IMR-90 (cell line): ENCODE measurements around the gene CTBP1. TPM values are rescaled to one million over a fixed set of nuclear protein-coding genes. Genes with fewer than 3 reads are reported as not detected.

Source experiments
- ATAC-seq: fragments of 200-7000 bp; cut with Tn5 transposase; 2 replicates; pipeline ENCODE4 v1.9.1; 2020; ENCODE audit warnings: low read depth, mild to moderate bottlenecking, moderate library complexity
- BruUV-seq: library from RNA; stranded (reverse); fragments of 400-500 nt; replicated peaks from 2 replicates; lab custom pipeline; 2021; lab: Mats Ljungman, UMichigan
- CTCF ChIA-PET: fragments of 300-600 bp; formaldehyde crosslinking; extraction: SDS; loops from one replicate; lab custom pipeline; 2021; ENCODE audit warnings: antibody characterized with exemption; lab: Yijun Ruan, JAX
- POLR2A ChIA-PET: fragments of 300-600 bp; sonication (Branson Sonifier 250); formaldehyde crosslinking; loops from one replicate; lab custom pipeline; 2022; ENCODE audit warnings: antibody characterized with exemption; ENCODE audit not compliant: unreplicated experiment; lab: Charles Lee
- DNase-seq: peaks from one replicate; pipeline ENCODE4 v3.0.0; 2013
- H2AFZ ChIP-seq: replicated peaks from 2 replicates; pipeline ENCODE3; 2013; ENCODE audit warnings: low read length, mild to moderate bottlenecking; ENCODE audit not compliant: poor library complexity
- H2AK5ac ChIP-seq: 2 replicates; pipeline ENCODE4 v1.6.1; 2013; ENCODE audit warnings: low read depth, low read length, inconsistent platforms
- H2AK9ac ChIP-seq: replicated peaks from 2 replicates; pipeline ENCODE3; 2013; ENCODE audit warnings: mild to moderate bottlenecking, low read depth, low read length, moderate library complexity; ENCODE audit not compliant: poor library complexity
- H2BK120ac ChIP-seq: 2 replicates; pipeline ENCODE4 v1.6.1; 2013; ENCODE audit warnings: low read depth, low read length, inconsistent platforms
- H2BK15ac ChIP-seq: 3 replicates; pipeline ENCODE4 v1.6.1; 2013; ENCODE audit warnings: low read depth, low read length, inconsistent platforms
- H2BK20ac ChIP-seq: 2 replicates; pipeline ENCODE4 v1.6.1; 2013; ENCODE audit warnings: low read depth, mild to moderate bottlenecking, inconsistent platforms, low read length, moderate library complexity
- H2BK5ac ChIP-seq: 2 replicates; pipeline ENCODE4 v1.6.1; 2013; ENCODE audit warnings: mild to moderate bottlenecking, low read depth, low read length, inconsistent platforms; ENCODE audit not compliant: poor library complexity, severe bottlenecking
- H3K14ac ChIP-seq: replicated peaks from 2 replicates; pipeline ENCODE4 v1.6.1; 2013; ENCODE audit warnings: low read depth, low read length, inconsistent platforms
- H3K18ac ChIP-seq: 2 replicates; pipeline ENCODE4 v1.6.1; 2013; ENCODE audit warnings: low read depth, low read length, control low read depth
- H3K23ac ChIP-seq: 2 replicates; pipeline ENCODE4 v1.6.1; 2013; ENCODE audit warnings: low read depth, low read length, inconsistent platforms
- H3K27ac ChIP-seq: 2 replicates; pipeline ENCODE4 v1.5.1; 2013; ENCODE audit warnings: mild to moderate bottlenecking, control low read depth, low read length; ENCODE audit not compliant: insufficient read depth
- H3K27me3 ChIP-seq: 2 replicates; pipeline ENCODE4 v1.6.1; 2013; ENCODE audit warnings: low read length; ENCODE audit not compliant: control insufficient read depth, insufficient read depth
- H3K36me3 ChIP-seq: 2 replicates; pipeline ENCODE4 v1.6.1; 2013; ENCODE audit warnings: low read length, mixed read lengths; ENCODE audit not compliant: control insufficient read depth, insufficient read depth
- H3K4ac ChIP-seq: 2 replicates; pipeline ENCODE4 v1.6.1; 2013; ENCODE audit warnings: low read depth, low read length, inconsistent platforms
- H3K4me1 ChIP-seq: 2 replicates; pipeline ENCODE4 v1.6.1; 2013; ENCODE audit warnings: low read length, mixed read lengths; ENCODE audit not compliant: control insufficient read depth, insufficient read depth
- H3K4me2 ChIP-seq: 2 replicates; pipeline ENCODE4 v1.6.1; 2013; ENCODE audit warnings: low read depth, mild to moderate bottlenecking, control low read depth, low read length, moderate library complexity
- H3K4me3 ChIP-seq: 2 replicates; pipeline ENCODE4 v1.5.1; 2013; ENCODE audit warnings: low read depth, mild to moderate bottlenecking, control low read depth, low read length, moderate library complexity; ENCODE audit not compliant: insufficient read depth
- H3K56ac ChIP-seq: 2 replicates; pipeline ENCODE4 v1.6.1; 2013; ENCODE audit warnings: low read length, inconsistent platforms; ENCODE audit not compliant: insufficient read depth; ENCODE audit errors: extremely low read depth
- H3K79me1 ChIP-seq, 2 experiments: 2 replicates each; pipeline ENCODE4 v1.6.1; 2013; ENCODE audit warnings: low read length in 2 of 2, inconsistent platforms in 1 of 2, low read depth in 1 of 2
- H3K9ac ChIP-seq: 2 replicates; pipeline ENCODE4 v1.6.1; 2013; ENCODE audit warnings: low read depth, low read length, control low read depth
- H3K9me1 ChIP-seq: 2 replicates; pipeline ENCODE4 v1.6.1; 2013; ENCODE audit warnings: low read length, inconsistent platforms; ENCODE audit not compliant: insufficient read depth
- H3K9me3 ChIP-seq: 2 replicates; pipeline ENCODE4 v1.6.1; 2013; ENCODE audit warnings: low read length; ENCODE audit not compliant: control insufficient read depth, insufficient read depth
- H4K20me1 ChIP-seq: 2 replicates; pipeline ENCODE4 v1.6.1; 2013; ENCODE audit warnings: low read length, inconsistent platforms; ENCODE audit not compliant: insufficient read depth
- H4K5ac ChIP-seq: 2 replicates; pipeline ENCODE4 v1.6.1; 2013; ENCODE audit warnings: mild to moderate bottlenecking, low read depth, low read length, control low read depth
- H4K8ac ChIP-seq, 2 experiments: 2 replicates each; pipeline ENCODE4 v1.6.1; 2013; ENCODE audit warnings: low read depth in 2 of 2, low read length in 2 of 2, control low read depth in 1 of 2, inconsistent platforms in 1 of 2
- H4K91ac ChIP-seq: 2 replicates; pipeline ENCODE4 v1.6.1; 2013; ENCODE audit warnings: low read depth, low read length, inconsistent platforms; ENCODE audit not compliant: insufficient read depth
- RCOR1 ChIP-seq: IDR thresholded peaks from 2 replicates; pipeline ENCODE4 v1.6.1; 2012; ENCODE audit warnings: mild to moderate bottlenecking, low read length, improper control_type of control experiment; ENCODE audit not compliant: insufficient replicate concordance
- RFX5 ChIP-seq: IDR thresholded peaks from 2 replicates; pipeline ENCODE4 v1.8.0; 2012; ENCODE audit warnings: low read depth, mild to moderate bottlenecking, low read length, moderate library complexity
- WGBS, 2 experiments: methylation state at CpG; one replicate each; pipeline versions ENCODE4 v1.1.5 to v1.1.7; 2013; ENCODE audit warnings: missing lambda C conversion rate in 2 of 2; ENCODE audit not compliant: insufficient read length in 1 of 2; ENCODE audit errors: extremely low coverage in 2 of 2; 5-methylcytosine and 5-hydroxymethylcytosine counted together
- dilution Hi-C: fragments of 300-500 bp; cut with HindIII; formaldehyde crosslinking; loops from one replicate; pipeline ENCODE4 v1.14.3; 2018; ENCODE audit warnings: low sequenced_read_pairs; ENCODE audit not compliant: unreplicated experiment
- in situ Hi-C: fragments of 300-500 bp; cut with MboI; formaldehyde crosslinking; loops from 3 replicates; pipeline ENCODE4 v1.14.3; 2019; ENCODE audit warnings: low sequenced_read_pairs, inconsistent platforms, mixed read lengths
- intact Hi-C: fragments of 100-400 bp; cut with micrococcal nuclease; formaldehyde crosslinking; loops from 2 replicates; pipeline ENCODE4 v1.10.0; 2022
- polyA plus RNA-seq, 3 experiments: library from polyadenylated mRNA; depleted of rRNA; stranded (reverse); fragments of >200 nt; gene quantifications; 2 replicates each; pipeline ENCODE4 v1.2.3, GENCODE V29; 2012; ENCODE audit warnings: low replicate concordance in 1 of 3
- total RNA-seq: library from RNA; depleted of rRNA; stranded (reverse); fragments of >200 nt; gene quantifications from 2 replicates; pipeline ENCODE4 v1.2.3, GENCODE V29; 2012

CTBP1 gene
- total and polyA plus RNA-seq, 2 of the 4 experiments (the other 2 are of a cell fraction) = 147 to 212 TPM

GRCh38 chr4:1183985-1184773 lies 64.8 kb downstream of the CTBP1 start:
- Histone ChIP-seq H4K5ac (peak overlapping the region; percentile 51), H2AK5ac (peak overlapping the region; percentile 79), H3K9ac (peak overlapping the region; percentile 64), H2BK5ac (peak overlapping the region; percentile 86), H2AK9ac (no peak overlapping the region), H3K27ac (peak overlapping the region; percentile 80), H3K9me3 (peaks cover 15% of the 10 kb centered on the region), H3K4me3 (no peak overlapping the region), H2AFZ (no peak overlapping the region), H3K4ac (peak overlapping the region; percentile 84), H2BK15ac (peak overlapping the region; percentile 87), H3K27me3 (no peaks in the 10 kb centered on the region), H2BK20ac (peak overlapping the region; percentile 77), H3K23ac (peak overlapping the region; percentile 31; the same call in 1 of the 2 replicates), H3K4me2 (peak overlapping the region; percentile 48; the same call in 1 of the 2 replicates), H3K14ac (peak overlapping the region; percentile 75; the same call in 1 of the 2 replicates), H3K56ac (peak overlapping the region; percentile 16; the same call in 1 of the 2 replicates), H3K18ac (peak overlapping the region; percentile 91), H2BK120ac (peak overlapping the region; percentile 84), H3K36me3 (no peaks in the 10 kb centered on the region), H3K4me1 (peaks cover 3% of the 10 kb centered on the region), H3K9me1 (no peaks in the 10 kb centered on the region), H3K79me1 (no peaks in the 10 kb centered on the region; a peak in 1 of 4 replicates), H4K8ac (peak overlapping the region; percentile 78 to 90; a peak in 3 of 4 replicates), H4K20me1 (no peaks in the 10 kb centered on the region), H4K91ac (peak overlapping the region; percentile 75)
- intact Hi-C loops = no loop called here
- in situ Hi-C loops = no loop called here
- POLR2A ChIA-PET = interaction anchor here (1.0 to 1.4 kb wide), 2 partner anchors 8 to 61 kb away, joined by 3 to 5 read pairs; no protein-coding TSS in a partner anchor
- dilution Hi-C loops = no loop called here
- TF ChIP-seq RFX5 (no peak), RCOR1 (no peak)
- BruUV-seq = no TSS peak
- no CpG with 5 or more reads among the region's 6 CpGs for WGBS, 2 experiments
- CTCF ChIA-PET = interaction anchor here (1.1 kb wide), 1 partner anchor 8 kb away, joined by 4 read pairs; no protein-coding TSS in a partner anchor
- DNase-seq = no peak
- peak; percentile 21; the same call in 1 of the 2 replicates for ATAC-seq
